ENCODE results near the gene USP34. TPM values are rescaled to one million over a fixed set of nuclear protein-coding genes. Genes with fewer than 3 reads are reported as not detected.
"Not testable (repeated sequence)": the region's sequence is repeated elsewhere in the genome, so short reads cannot be mapped to it uniquely, and the experiment has no call there.

The USP34 gene
- total RNA-seq, 1 donor from 2014 or later, result 83.2 TPM

DNA sequence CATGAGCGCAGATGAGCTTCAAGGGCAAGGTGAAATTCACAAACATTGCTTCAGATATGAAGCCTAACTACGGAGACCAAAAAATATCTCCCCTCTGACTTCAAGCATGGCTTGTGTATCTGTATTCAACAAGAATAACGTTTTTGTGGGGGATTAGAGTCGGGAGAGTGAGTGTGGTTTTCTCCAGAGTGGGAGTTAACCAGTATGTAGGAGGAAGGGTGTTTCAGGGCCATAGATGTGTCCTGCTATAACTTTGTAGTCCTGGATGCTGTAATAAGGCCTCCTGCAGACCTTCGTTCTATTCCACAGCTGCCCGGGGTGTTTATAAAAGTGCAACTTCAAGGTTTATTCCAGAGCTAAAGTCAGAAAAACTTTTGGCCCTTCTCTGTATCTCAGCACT, 321.8 kb downstream of the USP34 start:
- Histone ChIP-seq H3K27me3 (ENCODE audit: control insufficient read depth, insufficient read depth, low read length) (no peaks in the 10 kb centered on the region), H3K4me3 (ENCODE audit: low read depth, low read length) (no peak overlapping the region), H3K36me3 (ENCODE audit: control insufficient read depth, insufficient read depth, low read length) (peaks cover 10% of the 10 kb centered on the region)
- no peak for DNase-seq (ENCODE audit: low read depth)
- TF ChIP-seq, protein P1, sequence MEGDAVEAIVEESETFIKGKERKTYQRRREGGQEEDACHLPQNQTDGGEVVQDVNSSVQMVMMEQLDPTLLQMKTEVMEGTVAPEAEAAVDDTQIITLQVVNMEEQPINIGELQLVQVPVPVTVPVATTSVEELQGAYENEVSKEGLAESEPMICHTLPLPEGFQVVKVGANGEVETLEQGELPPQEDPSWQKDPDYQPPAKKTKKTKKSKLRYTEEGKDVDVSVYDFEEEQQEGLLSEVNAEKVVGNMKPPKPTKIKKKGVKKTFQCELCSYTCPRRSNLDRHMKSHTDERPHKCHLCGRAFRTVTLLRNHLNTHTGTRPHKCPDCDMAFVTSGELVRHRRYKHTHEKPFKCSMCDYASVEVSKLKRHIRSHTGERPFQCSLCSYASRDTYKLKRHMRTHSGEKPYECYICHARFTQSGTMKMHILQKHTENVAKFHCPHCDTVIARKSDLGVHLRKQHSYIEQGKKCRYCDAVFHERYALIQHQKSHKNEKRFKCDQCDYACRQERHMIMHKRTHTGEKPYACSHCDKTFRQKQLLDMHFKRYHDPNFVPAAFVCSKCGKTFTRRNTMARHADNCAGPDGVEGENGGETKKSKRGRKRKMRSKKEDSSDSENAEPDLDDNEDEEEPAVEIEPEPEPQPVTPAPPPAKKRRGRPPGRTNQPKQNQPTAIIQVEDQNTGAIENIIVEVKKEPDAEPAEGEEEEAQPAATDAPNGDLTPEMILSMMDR (IDR thresholded peaks at IDR 0.05; ENCODE audit: insufficient read depth, low read length, severe bottlenecking), result no peak
- FAIRE-seq, result no peak

DNA sequence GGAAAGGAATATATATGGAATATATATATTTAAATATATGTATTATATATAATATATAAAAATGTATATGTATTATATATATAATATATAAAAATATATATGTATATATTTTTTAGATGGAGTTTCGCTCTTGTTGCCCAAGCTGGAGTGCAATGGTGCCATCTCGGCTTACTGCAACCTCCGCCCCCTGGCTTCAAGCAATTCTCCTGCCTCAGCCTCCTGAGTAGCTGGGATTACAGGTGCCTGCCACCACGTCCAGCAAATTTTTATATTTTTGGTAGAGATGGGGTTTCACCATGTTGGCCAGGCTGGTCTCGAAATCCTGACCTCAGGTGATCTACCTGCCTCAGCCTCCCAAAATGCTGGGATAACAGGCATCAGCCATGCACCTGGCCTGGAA, 322.8 kb downstream of the USP34 start:
- H3K36me3 ChIP-seq (ENCODE audit: control insufficient read depth, insufficient read depth, low read length); H3K4me3 ChIP-seq (ENCODE audit: low read depth, low read length); DNase-seq (ENCODE audit: low read depth); FAIRE-seq; H3K27me3 ChIP-seq (ENCODE audit: control insufficient read depth, insufficient read depth, low read length): not testable (repeated sequence)

DNA sequence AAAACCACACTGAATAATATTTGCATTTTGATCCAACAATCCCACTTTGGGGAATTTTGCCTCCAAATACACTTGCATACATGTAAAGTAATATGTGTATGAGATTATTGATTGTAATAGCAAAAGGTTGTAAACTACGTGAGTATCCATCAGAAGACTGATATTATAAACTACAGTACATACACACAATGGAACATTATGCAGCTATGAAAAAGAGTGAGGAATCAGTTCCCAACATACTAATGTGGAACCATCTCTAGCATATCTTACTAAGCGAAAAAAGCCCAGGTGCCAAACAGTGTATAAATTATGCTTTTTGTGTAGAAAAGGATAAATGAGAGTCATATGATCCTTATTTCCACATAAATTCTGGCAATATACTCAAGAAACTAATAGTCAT, 324.9 kb downstream of the USP34 start:
- TF ChIP-seq, protein P1 (IDR thresholded peaks at IDR 0.05; ENCODE audit: insufficient read depth, low read length, severe bottlenecking), result no peak
- H3K4me3 ChIP-seq (ENCODE audit: low read depth, low read length), result peak overlapping the region; percentile 62
- no peak for FAIRE-seq

DNA sequence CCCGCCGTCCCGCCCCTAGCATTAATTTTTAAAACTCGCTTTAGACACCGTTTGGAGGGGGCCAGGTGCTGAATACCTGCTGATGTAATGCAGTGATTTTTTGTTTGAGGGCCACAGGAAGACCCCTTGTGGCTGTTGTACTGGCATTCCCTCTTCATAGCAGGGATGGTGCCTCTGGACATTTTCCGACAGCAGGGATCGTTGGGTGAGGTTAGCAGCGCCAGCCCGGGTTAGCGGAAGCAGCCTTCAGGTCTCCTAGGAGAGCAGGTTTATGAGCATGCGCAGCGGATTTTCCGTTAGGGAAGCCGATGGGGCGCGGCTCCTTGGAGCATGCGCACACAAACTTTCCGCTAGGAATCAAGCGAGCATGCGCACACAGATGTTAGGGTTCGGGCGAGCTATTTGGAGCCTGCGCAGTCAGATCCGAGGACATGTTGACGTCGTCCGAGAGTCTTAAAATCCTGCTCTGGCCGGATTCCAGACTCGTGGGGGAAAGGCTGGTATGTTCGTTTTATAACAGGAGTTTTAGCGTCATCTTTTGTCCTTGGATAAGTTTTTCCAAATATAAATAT, 326.1 kb downstream of the USP34 start:
- Histone ChIP-seq H3K36me3 (ENCODE audit: control insufficient read depth, insufficient read depth, low read length) (peaks cover 5% of the 10 kb centered on the region), H3K4me3 (ENCODE audit: low read depth, low read length) (peak overlapping the region; percentile 62), H3K27me3 (ENCODE audit: control insufficient read depth, insufficient read depth, low read length) (no peaks in the 10 kb centered on the region)
- no peak for FAIRE-seq
- peak; percentile 97 for DNase-seq (ENCODE audit: low read depth)
- TF ChIP-seq, protein P1 (IDR thresholded peaks at IDR 0.05; ENCODE audit: insufficient read depth, low read length, severe bottlenecking), result no peak

More for the DNA sequence above, 324.9 kb downstream of the USP34 start:
- peaks cover 8% of the 10 kb centered on the region for H3K36me3 ChIP-seq (ENCODE audit: control insufficient read depth, insufficient read depth, low read length)
- H3K27me3 ChIP-seq (ENCODE audit: control insufficient read depth, insufficient read depth, low read length), result no peaks in the 10 kb centered on the region
- no peak for DNase-seq (ENCODE audit: low read depth)

DNA sequence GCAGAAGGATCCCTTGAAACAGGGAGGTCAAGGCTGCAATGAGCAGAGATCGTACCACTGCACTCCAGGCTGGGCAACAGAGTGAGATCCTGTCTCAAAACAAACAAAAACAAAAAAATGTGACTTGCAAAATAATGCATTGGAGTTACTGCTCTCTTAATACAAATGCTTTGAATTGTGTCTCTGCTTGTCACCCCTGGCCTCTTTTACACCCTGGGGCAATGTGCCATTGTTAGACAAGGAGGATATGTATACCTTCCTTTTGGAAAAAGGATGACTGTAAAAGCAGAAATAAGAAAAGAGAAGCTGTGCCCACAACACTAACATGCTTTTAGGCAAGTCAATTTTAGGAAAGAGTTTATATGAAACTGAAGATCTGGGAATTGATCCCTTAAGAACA, 329.7 kb downstream of the USP34 start:
- FAIRE-seq (no peak), DNase-seq (ENCODE audit: low read depth) (no peak)
- TF ChIP-seq, protein P1 (IDR thresholded peaks at IDR 0.05; ENCODE audit: insufficient read depth, low read length, severe bottlenecking), result no peak
- Histone ChIP-seq H3K27me3 (ENCODE audit: control insufficient read depth, insufficient read depth, low read length) (no peaks in the 10 kb centered on the region), H3K4me3 (ENCODE audit: low read depth, low read length) (no peak overlapping the region), H3K36me3 (ENCODE audit: control insufficient read depth, insufficient read depth, low read length) (no peaks in the 10 kb centered on the region)

DNA sequence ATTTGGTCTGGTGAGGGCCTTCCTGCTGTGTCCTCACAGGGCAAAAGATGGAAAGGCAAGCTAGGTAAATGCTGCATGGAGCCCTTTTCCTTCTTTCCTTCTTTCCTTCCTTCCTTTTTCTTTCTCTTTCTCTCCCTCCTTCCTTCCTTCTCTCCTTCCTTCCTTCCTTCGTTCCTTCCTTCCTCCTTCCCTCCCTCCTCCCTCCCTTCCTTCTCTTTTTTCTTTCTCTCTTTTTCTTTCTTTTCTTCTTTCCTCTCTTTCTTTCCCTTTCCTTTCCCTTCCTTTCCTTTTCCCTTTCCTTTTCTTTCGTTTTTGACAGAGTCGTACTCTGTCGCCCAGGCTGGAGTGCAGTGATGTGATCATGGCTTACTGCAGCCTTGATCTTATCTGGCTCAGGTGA, 332.0 kb downstream of the USP34 start:
- no peak for FAIRE-seq
- Histone ChIP-seq H3K27me3 (ENCODE audit: control insufficient read depth, insufficient read depth, low read length) (no peaks in the 10 kb centered on the region), H3K36me3 (ENCODE audit: control insufficient read depth, insufficient read depth, low read length) (no peaks in the 10 kb centered on the region), H3K4me3 (ENCODE audit: low read depth, low read length) (no peak overlapping the region)
- DNase-seq (ENCODE audit: low read depth), result no peak
- TF ChIP-seq, protein P1 (IDR thresholded peaks at IDR 0.05; ENCODE audit: insufficient read depth, low read length, severe bottlenecking), result no peak

Other genes starting within 250 kb of the USP34 start
- 140 and 154 TPM in 2 replicates for gene XPO1, start 67.3 kb upstream of the USP34 start, total RNA-seq